HUES64 (cell line): ENCODE measurements around the gene CLEC1A. TPM values are rescaled to one million over a fixed set of nuclear protein-coding genes. Genes with fewer than 3 reads are reported as not detected.
A peak's percentile ranks its signal among the peaks of the same experiment; 100 is the strongest.

Source experiments
- H3K27ac ChIP-seq: 2 replicates; pipeline ENCODE4 v1.7.0; 2013; ENCODE audit warnings: low read depth, low read length, inconsistent platforms
- H3K27me3 ChIP-seq: 2 replicates; pipeline ENCODE4 v1.6.1; 2013; ENCODE audit warnings: mild to moderate bottlenecking, low read length; ENCODE audit not compliant: insufficient read depth
- H3K36me3 ChIP-seq: 2 replicates; pipeline ENCODE4 v1.6.1; 2013; ENCODE audit warnings: mild to moderate bottlenecking, low read length; ENCODE audit not compliant: insufficient read depth
- H3K4me1 ChIP-seq: 2 replicates; pipeline ENCODE4 v1.6.1; 2013; ENCODE audit warnings: mild to moderate bottlenecking, low read length, moderate library complexity; ENCODE audit not compliant: insufficient read depth
- H3K4me3 ChIP-seq: 2 replicates; pipeline ENCODE4 v1.5.1; 2013; ENCODE audit warnings: mild to moderate bottlenecking, low read length, moderate library complexity
- H3K9ac ChIP-seq: 2 replicates; pipeline ENCODE4 v1.6.1; 2013; ENCODE audit warnings: mild to moderate bottlenecking, low read depth, low read length
- H3K9me3 ChIP-seq: 2 replicates; pipeline ENCODE4 v1.6.1; 2013; ENCODE audit warnings: low read depth, low read length; ENCODE audit not compliant: insufficient read depth
- WGBS: fragments of 150-250, 120-280 bp; methylation state at CpG from one replicate; pipeline ENCODE4 v1.1.7; 2013; ENCODE audit warnings: missing lambda C conversion rate; 5-methylcytosine and 5-hydroxymethylcytosine counted together
- polyA plus RNA-seq, 2 experiments: library from polyadenylated mRNA; stranded (reverse); fragments of 50-300 nt; gene quantifications; one replicate each; pipeline ENCODE4 v1.2.3, GENCODE V29; 2013

The CLEC1A gene, protein sequence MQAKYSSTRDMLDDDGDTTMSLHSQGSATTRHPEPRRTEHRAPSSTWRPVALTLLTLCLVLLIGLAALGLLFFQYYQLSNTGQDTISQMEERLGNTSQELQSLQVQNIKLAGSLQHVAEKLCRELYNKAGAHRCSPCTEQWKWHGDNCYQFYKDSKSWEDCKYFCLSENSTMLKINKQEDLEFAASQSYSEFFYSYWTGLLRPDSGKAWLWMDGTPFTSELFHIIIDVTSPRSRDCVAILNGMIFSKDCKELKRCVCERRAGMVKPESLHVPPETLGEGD
- 0.10 TPM for polyA plus RNA-seq (2013, experiment 1 of 2)
- 0.51 TPM for polyA plus RNA-seq (2013, experiment 2 of 2)

DNA sequence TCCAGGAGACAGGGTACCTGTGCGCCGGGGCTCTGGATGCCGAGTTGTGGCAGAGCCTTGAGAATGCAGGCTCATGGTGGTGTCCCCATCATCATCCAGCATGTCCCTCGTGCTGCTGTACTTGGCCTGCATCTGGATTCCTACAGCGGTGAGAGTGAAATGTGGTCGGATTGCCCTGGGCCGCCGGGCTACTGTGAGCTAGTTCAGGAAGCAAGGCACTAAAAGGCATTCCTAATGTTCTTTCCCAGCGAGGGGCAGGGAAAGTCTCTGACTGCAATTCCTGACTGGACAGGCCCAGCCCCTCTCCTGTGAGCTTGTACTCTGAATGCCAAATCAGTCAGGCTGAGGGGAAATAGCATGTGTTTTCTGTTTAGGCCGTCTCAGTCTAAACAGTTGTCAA, at the start of gene CLEC1A:
CLEC1A (minus strand) TSS at position 195 of the 400 bp plus-strand sequence; CDS start at position 132, 63 bp downstream.
- no peaks in the 10 kb centered on the region for H3K27me3 ChIP-seq
- peak within 1 kb of the TSS; percentile 24; the same call in 1 of the 2 replicates for H3K9ac ChIP-seq
- no peaks in the 10 kb centered on the region for H3K36me3 ChIP-seq
- H3K27ac ChIP-seq, result no peak within 1 kb of the TSS
- no peaks in the 10 kb centered on the region for H3K9me3 ChIP-seq
- 49% methylated on average over 10 of the region's 10 CpGs for WGBS
- no peak within 1 kb of the TSS for H3K4me3 ChIP-seq
- peaks cover 13% of the 10 kb centered on the region for H3K4me1 ChIP-seq

DNA sequence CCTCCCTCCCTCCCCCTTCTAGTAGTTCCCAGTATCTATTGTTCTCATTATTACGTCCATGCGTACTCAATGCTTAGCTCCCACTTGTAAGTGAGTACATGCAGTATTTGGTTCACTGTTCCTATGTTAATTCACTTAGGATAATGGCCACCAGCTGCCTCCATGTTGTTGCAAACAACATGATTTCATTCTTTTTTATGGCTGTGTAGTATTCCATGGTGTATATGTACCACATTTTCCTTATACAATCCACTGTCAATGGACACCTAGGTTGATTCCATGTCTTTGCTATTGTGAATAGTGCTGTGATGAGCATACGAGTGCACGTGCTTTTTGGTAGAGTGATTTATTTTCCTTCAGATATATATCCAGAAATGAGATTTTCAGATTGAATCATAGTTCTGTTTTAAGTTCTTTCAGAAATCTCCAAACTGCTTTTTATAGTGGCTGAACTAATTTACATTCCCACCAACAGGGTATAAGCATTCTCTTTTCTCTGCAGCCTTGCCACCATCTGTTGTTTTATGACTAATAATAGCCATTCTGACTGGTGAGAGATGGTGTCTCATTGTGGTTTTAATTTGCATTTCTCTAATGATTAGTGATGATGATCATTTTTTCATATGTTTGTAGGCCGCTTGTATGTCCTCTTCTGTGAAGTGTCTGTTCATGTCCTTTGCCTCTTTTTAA, 49.1 kb upstream of the CLEC1A start:
- no peaks in the 10 kb centered on the region for H3K27me3 ChIP-seq
- no peak overlapping the region for H3K4me3 ChIP-seq
- no peak overlapping the region for H3K27ac ChIP-seq
- no peaks in the 10 kb centered on the region for H3K4me1 ChIP-seq
- H3K36me3 ChIP-seq, result no peaks in the 10 kb centered on the region
- WGBS, result 95% methylated on average over 3 of the region's 5 CpGs
- H3K9me3 ChIP-seq, result no peaks in the 10 kb centered on the region
- H3K9ac ChIP-seq, result no peak overlapping the region

DNA sequence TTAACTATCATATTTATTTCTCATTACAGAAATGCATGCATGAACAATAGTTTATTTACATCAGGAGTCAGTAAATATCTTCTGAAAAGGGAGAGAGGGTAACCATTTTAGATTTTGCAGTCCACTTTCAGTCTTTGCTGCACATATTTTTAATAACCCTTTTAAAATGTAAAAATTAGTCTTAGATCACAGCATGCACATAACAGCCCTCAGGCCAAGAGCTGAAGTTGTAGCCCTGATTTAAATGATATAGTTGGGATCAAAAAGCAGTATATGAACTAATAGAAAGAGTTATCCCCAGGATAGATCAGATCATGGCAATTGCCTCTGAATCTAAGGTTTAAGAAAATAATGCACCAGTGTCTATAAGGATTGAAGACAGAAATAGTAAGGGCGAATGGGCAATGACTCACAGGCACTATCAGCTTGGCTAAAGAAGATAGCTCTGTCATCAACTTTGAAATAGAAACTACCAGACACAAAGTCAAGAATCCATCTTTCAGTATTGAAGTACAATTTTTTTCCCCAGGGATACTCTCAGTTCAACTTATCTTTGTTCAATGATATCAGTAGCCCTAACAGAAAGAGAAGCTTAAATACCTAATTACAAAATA, 44.3 kb upstream of the CLEC1A start:
- Histone ChIP-seq H3K27me3 (no peaks in the 10 kb centered on the region), H3K4me3 (no peak overlapping the region), H3K36me3 (no peaks in the 10 kb centered on the region), H3K4me1 (no peaks in the 10 kb centered on the region), H3K27ac (no peak overlapping the region), H3K9me3 (no peaks in the 10 kb centered on the region), H3K9ac (no peak overlapping the region)
- 0% methylated on average over 1 of the region's 1 CpG for WGBS

DNA sequence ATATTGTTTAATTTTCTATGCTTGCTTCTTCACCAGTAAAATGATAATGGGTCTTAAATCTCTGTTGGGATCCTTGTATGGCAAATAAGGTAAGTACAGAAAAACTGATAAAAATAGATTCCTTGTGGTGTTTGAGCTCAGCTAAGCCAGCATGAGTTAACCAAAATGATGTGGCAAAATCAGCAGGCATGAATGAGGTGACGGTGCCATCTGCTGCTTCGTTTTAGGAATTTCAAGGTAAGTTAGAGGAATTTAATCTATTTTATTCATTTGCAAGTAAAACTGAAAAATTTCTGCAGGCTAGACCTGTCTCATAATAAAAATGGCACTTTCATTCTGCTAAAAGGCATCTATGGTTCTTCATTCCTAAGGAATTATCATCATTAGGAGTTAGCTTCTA, 41.2 kb upstream of the CLEC1A start:
- H3K4me1 ChIP-seq, result 0 out of 2 replicates have a peak, but pooled peaks cover 4% of the 10 kb centered on the region
- no peak overlapping the region for H3K9ac ChIP-seq
- 13% methylated on average over 2 of the region's 2 CpGs for WGBS
- H3K27ac ChIP-seq, result no peak overlapping the region
- H3K9me3 ChIP-seq, result no peaks in the 10 kb centered on the region
- H3K27me3 ChIP-seq, result no peaks in the 10 kb centered on the region
- H3K4me3 ChIP-seq, result no peak overlapping the region
- no peaks in the 10 kb centered on the region for H3K36me3 ChIP-seq

DNA sequence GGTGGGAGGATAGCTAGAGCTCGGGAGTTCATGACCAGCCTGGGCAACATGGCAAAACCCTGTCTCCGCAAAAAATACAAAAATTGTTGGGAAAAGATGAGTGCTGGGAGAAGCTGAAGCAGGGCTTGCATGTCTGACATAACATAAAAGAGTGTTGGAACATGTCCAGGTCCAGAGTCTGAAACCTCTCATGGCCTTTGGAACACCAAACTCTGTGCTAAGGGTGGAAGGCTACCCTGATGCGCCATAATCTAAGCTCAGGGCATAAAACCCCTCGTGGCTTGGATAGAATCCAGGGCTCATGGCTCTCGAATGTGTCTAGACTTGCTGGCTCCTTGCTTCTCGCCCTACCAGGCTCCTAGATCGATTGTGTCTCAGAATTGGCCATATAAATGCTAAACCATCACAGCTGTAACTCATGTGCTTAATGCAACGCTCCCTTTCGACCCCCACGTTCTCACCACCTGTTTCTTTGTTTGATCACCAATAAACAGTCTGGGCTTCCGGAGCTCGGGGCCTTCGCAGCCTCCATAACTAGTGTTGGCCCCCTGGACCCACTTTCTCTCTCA, 37.9 kb upstream of the CLEC1A start:
- Histone ChIP-seq H3K4me3 (no peak overlapping the region), H3K27me3 (no peaks in the 10 kb centered on the region), H3K4me1 (peaks cover 24% of the 10 kb centered on the region), H3K36me3 (no peaks in the 10 kb centered on the region), H3K9me3 (no peaks in the 10 kb centered on the region), H3K27ac (no peak overlapping the region), H3K9ac (no peak overlapping the region)
- 94% methylated on average over 13 of the region's 13 CpGs for WGBS

DNA sequence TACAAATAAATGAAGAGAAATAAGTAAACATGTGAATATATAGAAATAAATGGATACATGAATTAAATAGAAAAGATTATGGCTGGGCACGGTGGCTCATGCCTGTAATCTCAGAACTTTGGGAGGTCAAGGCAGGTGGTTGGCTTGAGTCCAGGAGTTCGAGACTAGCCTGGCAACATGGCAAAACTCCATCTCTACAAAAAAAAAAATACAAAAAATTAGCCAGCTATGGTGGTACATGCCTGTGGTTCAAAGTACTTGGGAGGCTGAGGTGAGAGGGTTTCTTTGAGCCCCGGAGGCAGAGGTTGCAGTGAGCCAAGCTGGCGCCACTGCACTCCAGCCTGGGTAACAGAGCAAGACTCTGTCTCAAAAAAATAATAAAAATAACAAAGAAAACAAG, 36.3 kb upstream of the CLEC1A start:
- 91% methylated on average over 4 of the region's 4 CpGs for WGBS
- Histone ChIP-seq H3K9ac (no peak overlapping the region), H3K4me1 (peaks cover 40% of the 10 kb centered on the region), H3K9me3 (no peaks in the 10 kb centered on the region), H3K27ac (no peak overlapping the region), H3K4me3 (no peak overlapping the region), H3K36me3 (no peaks in the 10 kb centered on the region), H3K27me3 (no peaks in the 10 kb centered on the region)

DNA sequence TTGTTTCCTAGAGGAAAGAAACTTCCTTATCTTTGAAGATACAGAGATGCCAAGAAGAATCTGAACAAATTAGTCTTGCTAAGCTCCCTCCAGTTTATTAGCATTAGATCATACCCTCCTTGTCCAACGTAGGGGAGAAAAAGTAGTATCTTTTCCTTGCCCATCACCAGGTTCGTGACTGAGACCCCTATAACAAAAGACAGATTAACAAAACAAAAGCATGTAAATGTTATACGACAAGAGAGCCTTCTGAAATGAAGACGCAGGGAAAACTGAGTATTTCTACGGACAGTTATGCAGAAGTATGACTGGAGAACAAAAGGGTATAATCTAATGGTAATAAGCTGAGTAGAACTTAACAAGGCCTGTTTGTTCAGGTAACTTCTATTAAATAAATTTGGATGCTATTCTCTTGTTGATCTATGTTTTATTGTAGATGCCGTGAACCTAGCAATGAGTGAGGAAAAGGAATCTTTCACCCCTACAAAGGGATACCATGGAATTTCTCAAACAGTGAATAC, 34.1 kb upstream of the CLEC1A start:
- Histone ChIP-seq H3K4me3 (no peak overlapping the region), H3K9me3 (no peaks in the 10 kb centered on the region), H3K4me1 (peaks cover 51% of the 10 kb centered on the region), H3K27me3 (no peaks in the 10 kb centered on the region), H3K36me3 (no peaks in the 10 kb centered on the region), H3K9ac (no peak overlapping the region), H3K27ac (peak overlapping the region; percentile 71; the same call in 1 of the 2 replicates)
- WGBS, result 10% methylated on average over 4 of the region's 6 CpGs

DNA sequence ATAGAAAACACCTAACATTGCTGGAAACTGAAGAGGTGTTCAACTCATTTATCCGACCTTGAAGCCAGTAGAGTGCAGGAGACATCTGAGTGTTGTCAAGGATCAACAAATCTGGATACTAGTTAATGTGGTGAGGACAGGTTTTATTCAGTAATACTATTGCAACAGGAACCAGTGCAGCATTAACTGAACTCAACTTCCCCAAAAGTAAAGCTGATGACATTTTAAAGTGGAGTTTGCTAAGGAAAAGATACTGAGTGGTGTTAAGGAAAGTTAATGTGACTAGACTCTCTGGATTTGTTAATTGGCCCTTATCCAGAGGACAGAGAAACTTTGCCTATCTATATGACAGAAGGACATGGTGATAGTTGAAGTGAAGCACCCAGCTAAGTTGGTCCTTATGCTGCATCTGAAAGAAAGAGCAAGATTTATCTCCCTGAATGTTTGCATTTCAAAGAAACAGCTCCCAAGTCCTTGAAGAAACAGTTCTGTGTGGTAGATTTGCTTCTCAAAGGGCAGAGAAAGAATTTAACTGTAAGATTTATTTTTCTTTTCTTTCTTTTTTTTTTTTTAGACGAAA, 32.4 kb upstream of the CLEC1A start:
- Histone ChIP-seq H3K4me1 (peaks cover 51% of the 10 kb centered on the region), H3K36me3 (no peaks in the 10 kb centered on the region), H3K9me3 (no peaks in the 10 kb centered on the region), H3K27me3 (no peaks in the 10 kb centered on the region), H3K9ac (no peak overlapping the region), H3K27ac (peak overlapping the region; percentile 71; the same call in 1 of the 2 replicates), H3K4me3 (no peak overlapping the region)
- WGBS, result 25% methylated on average over 2 of the region's 2 CpGs

DNA sequence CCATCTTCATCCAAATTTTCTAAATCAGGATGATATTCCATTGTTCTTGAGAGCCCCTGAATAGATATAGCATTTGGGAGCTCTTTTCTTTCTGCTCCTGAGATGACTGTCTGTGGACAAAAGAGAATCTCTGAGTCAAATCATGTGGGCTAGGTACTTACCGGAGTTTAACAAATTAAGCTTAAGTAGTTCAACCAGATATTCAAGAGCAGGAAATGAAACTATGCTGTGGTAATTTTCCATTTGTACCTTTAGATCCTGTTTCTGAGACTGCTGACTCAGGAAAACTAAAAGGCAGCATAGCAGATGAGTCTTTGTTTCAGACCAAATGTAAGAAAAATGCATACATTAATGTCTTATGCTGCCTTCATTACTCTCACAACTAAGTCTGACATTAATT, 31.3 kb upstream of the CLEC1A start, which contains the start of gene CLEC7A:
CLEC7A (minus strand) TSS at position 158 of the 400 bp plus-strand sequence; CDS start at position 41, 117 bp downstream.
- Histone ChIP-seq H3K27me3 (no peaks in the 10 kb centered on the region), H3K9me3 (no peaks in the 10 kb centered on the region), H3K4me3 (no peak within 1 kb of the TSS), H3K27ac (peak within 1 kb of the TSS; percentile 71; the same call in 1 of the 2 replicates), H3K4me1 (peaks cover 47% of the 10 kb centered on the region), H3K36me3 (no peaks in the 10 kb centered on the region), H3K9ac (no peak within 1 kb of the TSS)
- WGBS, result 95% methylated on average over 1 of the region's 1 CpG

DNA sequence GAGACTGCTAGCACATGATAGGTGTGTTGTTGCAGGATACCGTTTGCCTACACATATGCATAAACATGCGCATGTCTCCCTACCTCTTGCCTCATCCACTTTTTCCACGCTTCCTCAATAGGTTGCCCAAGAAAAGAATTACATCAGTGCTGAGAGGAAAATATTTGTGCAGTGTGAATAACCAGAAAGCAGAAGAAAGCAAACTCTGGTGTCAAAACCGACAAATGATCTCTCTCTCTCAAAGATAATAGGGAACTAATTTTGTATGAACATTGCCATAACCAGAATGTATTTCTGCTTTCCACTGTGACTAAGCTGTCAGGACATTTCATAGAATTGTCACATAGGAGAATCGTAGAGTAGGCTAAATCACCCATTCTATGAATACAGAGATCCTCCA, 29.9 kb upstream of the CLEC1A start:
- H3K27ac ChIP-seq, result no peak overlapping the region
- no peaks in the 10 kb centered on the region for H3K36me3 ChIP-seq
- peaks cover 44% of the 10 kb centered on the region for H3K4me1 ChIP-seq
- H3K9me3 ChIP-seq, result no peaks in the 10 kb centered on the region
- H3K27me3 ChIP-seq, result no peaks in the 10 kb centered on the region
- H3K9ac ChIP-seq, result no peak overlapping the region
- no peak overlapping the region for H3K4me3 ChIP-seq
- 78% methylated on average over 4 of the region's 5 CpGs for WGBS
